ENCODE data around the gene CEBPA.

The CEBPA gene

GRCh38 chr19:33346665-33347064, 44.3 kb upstream of the CEBPA start:
- in situ Hi-C loops (cut with MboI; ENCODE audit: low pct_unique_long_range_greater_than_20kb, low sequenced_read_pairs, unreplicated experiment), result no loop called here
- TF ChIP-seq CTCF (IDR thresholded peaks at IDR 0.05; ENCODE audit: extremely low read depth, insufficient read depth, missing control alignments), result no peak
- DNase-seq (ENCODE audit: low spot score), result no peak

GRCh38 chr19:33345163-33345562, 42.8 kb upstream of the CEBPA start:
- no peak for TF ChIP-seq CTCF (IDR thresholded peaks at IDR 0.05; ENCODE audit: extremely low read depth, insufficient read depth, missing control alignments)
- in situ Hi-C loops (cut with MboI; ENCODE audit: low pct_unique_long_range_greater_than_20kb, low sequenced_read_pairs, unreplicated experiment), result no loop called here
- no peak for DNase-seq (ENCODE audit: low spot score)

- TF ChIP-seq CTCF (IDR thresholded peaks at IDR 0.05; ENCODE audit: extremely low read depth, insufficient read depth, missing control alignments), result no peak
- in situ Hi-C loops (cut with MboI; ENCODE audit: low pct_unique_long_range_greater_than_20kb, low sequenced_read_pairs, unreplicated experiment), result no loop called here
- no peak for DNase-seq (ENCODE audit: low spot score)
Measured at GRCh38 chr19:33344573-33344925, 42.2 kb upstream of the CEBPA start.

- in situ Hi-C loops (cut with MboI; ENCODE audit: low pct_unique_long_range_greater_than_20kb, low sequenced_read_pairs, unreplicated experiment), result no loop called here
- TF ChIP-seq CTCF (IDR thresholded peaks at IDR 0.05; ENCODE audit: extremely low read depth, insufficient read depth, missing control alignments), result no peak
- DNase-seq (ENCODE audit: low spot score), result no peak
Measured at GRCh38 chr19:33343859-33344572, 41.7 kb upstream of the CEBPA start.

GRCh38 chr19:33343301-33343700, 41.0 kb upstream of the CEBPA start:
- in situ Hi-C loops (cut with MboI; ENCODE audit: low pct_unique_long_range_greater_than_20kb, low sequenced_read_pairs, unreplicated experiment), result no loop called here
- DNase-seq (ENCODE audit: low spot score), result no peak
- no peak for TF ChIP-seq CTCF (IDR thresholded peaks at IDR 0.05; ENCODE audit: extremely low read depth, insufficient read depth, missing control alignments)

GRCh38 chr19:33340991-33341390, 38.7 kb upstream of the CEBPA start:
- TF ChIP-seq CTCF (IDR thresholded peaks at IDR 0.05; ENCODE audit: extremely low read depth, insufficient read depth, missing control alignments), result no peak
- DNase-seq (ENCODE audit: low spot score), result no peak
- in situ Hi-C loops (cut with MboI; ENCODE audit: low pct_unique_long_range_greater_than_20kb, low sequenced_read_pairs, unreplicated experiment), result no loop called here
